ENCODE measurements around the gene VAV3. TPM values are rescaled to one million over a fixed set of nuclear protein-coding genes. Genes with fewer than 3 reads are reported as not detected.

Gene VAV3
- total and polyA plus RNA-seq, 12 donors, result 1.1 to 8.5 (median 4.1) TPM

DNA sequence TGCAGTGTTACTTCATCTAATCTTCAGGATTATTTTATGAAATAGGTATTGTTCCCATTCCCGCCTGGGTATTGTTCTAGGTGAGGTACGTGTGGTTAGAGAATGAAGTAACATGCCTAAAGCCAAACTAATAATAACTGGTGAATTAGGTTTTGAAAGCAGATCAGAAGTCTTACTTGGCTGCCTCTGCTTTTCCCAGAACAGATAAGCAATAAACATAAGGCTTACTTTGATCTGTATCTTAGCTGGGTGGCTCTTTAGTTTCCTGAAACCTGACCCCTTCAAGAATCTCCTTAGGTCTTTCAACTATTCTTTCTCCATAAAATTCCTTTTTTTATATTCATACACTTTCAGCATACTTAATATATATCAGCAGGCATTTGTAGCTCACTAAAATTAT is 65.3 kb downstream of the VAV3 start:
- WGBS, 4 donors, result 54 to 81% (median 66%) methylated on average over 2 of the region's 2 CpGs
- intact Hi-C loops (cut with DNase I), result loop anchor here in 1 of 2 donors (10.0 kb wide), 1 partner anchor 65 kb away; the partner anchor contains the start of gene VAV3
- no peaks in the 10 kb centered on the region for H3K27me3 ChIP-seq
- DNase-seq, result no peak
- H3K27ac ChIP-seq, result no peak overlapping the region
- no peak for TF ChIP-seq CTCF (IDR thresholded peaks at IDR 0.05)
- no peak for TF ChIP-seq POLR2A (IDR thresholded peaks at IDR 0.05)
- H3K4me3 ChIP-seq, result no peak overlapping the region
- H3K4me1 ChIP-seq (replicated peaks in 1 of 2), result no peaks in the 10 kb centered on the region
- no peaks in the 10 kb centered on the region for H3K36me3 ChIP-seq (replicated peaks in 1 of 2)
- H3K9me3 ChIP-seq (replicated peaks in 1 of 3), result no peaks in the 10 kb centered on the region

GRCh38 chr1:107897438-107898345 is 67.3 kb downstream of the VAV3 start:
- no peaks in the 10 kb centered on the region for H3K27me3 ChIP-seq
- no peaks in the 10 kb centered on the region for H3K9me3 ChIP-seq (replicated peaks in 1 of 3)
- no peak for DNase-seq
- 52 to 62% (median 57%) methylated on average over 8 of the region's 8 CpGs for WGBS, 4 donors
- no peak overlapping the region for H3K4me3 ChIP-seq
- intact Hi-C loops (cut with DNase I), result loop anchor here in 1 of 2 donors (10.0 kb wide), 1 partner anchor 67 kb away; the partner anchor contains the start of gene VAV3
- H3K36me3 ChIP-seq (replicated peaks in 1 of 2), result no peaks in the 10 kb centered on the region
- no peaks in the 10 kb centered on the region for H3K4me1 ChIP-seq (replicated peaks in 1 of 2)
- TF ChIP-seq CTCF (IDR thresholded peaks at IDR 0.05) (no peak), POLR2A (IDR thresholded peaks at IDR 0.05) (no peak)
- no peak overlapping the region for H3K27ac ChIP-seq

DNA sequence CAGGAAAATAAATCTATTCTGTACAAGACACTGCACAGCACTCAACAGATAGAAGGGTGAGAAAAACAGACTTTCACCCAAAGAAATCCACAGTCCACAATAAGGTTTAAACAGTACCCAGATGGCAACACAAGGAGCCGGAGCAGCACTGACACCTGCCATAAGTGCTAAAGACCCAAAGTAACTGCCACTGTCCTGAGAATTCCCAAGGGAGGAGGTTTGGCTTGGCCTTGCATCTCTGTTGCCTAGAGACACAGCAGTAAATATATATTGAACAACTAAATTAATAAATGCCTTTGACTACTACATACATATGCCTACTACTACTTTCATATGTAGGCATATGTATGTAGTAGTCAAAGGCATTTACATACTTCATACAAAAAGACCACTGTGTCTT is 68.0 kb downstream of the VAV3 start:
- DNase-seq, result no peak
- Histone ChIP-seq H3K36me3 (replicated peaks in 1 of 2) (no peaks in the 10 kb centered on the region), H3K4me1 (replicated peaks in 1 of 2) (no peaks in the 10 kb centered on the region), H3K27me3 (no peaks in the 10 kb centered on the region), H3K4me3 (no peak overlapping the region), H3K27ac (no peak overlapping the region), H3K9me3 (replicated peaks in 1 of 3) (no peaks in the 10 kb centered on the region)
- intact Hi-C loops (cut with DNase I), result loop anchor here in 1 of 2 donors (10.0 kb wide), 1 partner anchor 68 kb away; the partner anchor contains the start of gene VAV3
- TF ChIP-seq POLR2A (IDR thresholded peaks at IDR 0.05) (no peak), CTCF (IDR thresholded peaks at IDR 0.05) (no peak)
- 87 to 100% (median 90%) methylated on average over 1 of the region's 1 CpG for WGBS, 4 donors

DNA sequence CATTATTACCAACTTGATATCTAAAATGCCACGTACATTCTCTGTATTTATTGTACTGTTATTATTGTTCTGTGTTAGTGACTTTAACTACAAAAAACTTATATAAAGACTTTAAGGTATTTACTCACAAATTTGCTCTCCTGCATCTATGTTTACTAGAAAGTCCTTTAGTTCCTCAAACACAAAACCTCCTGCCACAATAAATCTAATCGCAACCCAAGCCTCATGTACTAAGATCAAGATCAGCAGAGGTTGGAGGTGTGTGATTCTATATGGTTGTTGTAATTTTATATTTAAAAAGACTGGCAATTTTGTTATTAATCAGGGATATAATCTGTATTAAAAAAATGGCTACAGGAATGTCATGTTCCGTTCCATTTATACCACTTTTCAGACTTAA is 68.6 kb downstream of the VAV3 start:
- no peak for DNase-seq
- intact Hi-C loops (cut with DNase I), result loop anchor here in 1 of 2 donors (10.0 kb wide), 1 partner anchor 68 kb away; the partner anchor contains the start of gene VAV3
- no peak for TF ChIP-seq CTCF (IDR thresholded peaks at IDR 0.05)
- TF ChIP-seq POLR2A (IDR thresholded peaks at IDR 0.05), result no peak
- 76 to 90% (median 83%) methylated on average over 3 of the region's 3 CpGs for WGBS, 4 donors
- H3K4me3 ChIP-seq, result no peak overlapping the region
- H3K27ac ChIP-seq, result no peak overlapping the region
- H3K36me3 ChIP-seq (replicated peaks in 1 of 2), result no peaks in the 10 kb centered on the region
- no peaks in the 10 kb centered on the region for H3K9me3 ChIP-seq (replicated peaks in 1 of 3)
- no peaks in the 10 kb centered on the region for H3K4me1 ChIP-seq (replicated peaks in 1 of 2)
- H3K27me3 ChIP-seq, result no peaks in the 10 kb centered on the region

Data from adrenal gland (tissue), 12 donors.